IMR-90 (cell line): Measurements from ENCODE around the gene NKAIN2. TPM values are rescaled to one million over a fixed set of nuclear protein-coding genes. Genes with fewer than 3 reads are reported as not detected.

Source experiments
- ATAC-seq: fragments of 200-7000 bp; cut with Tn5 transposase; 2 replicates; pipeline ENCODE4 v1.9.1; 2020; ENCODE audit warnings: low read depth, mild to moderate bottlenecking, moderate library complexity
- BruUV-seq: library from RNA; stranded (reverse); fragments of 400-500 nt; replicated peaks from 2 replicates; lab custom pipeline; 2021; lab: Mats Ljungman, UMichigan
- CTCF ChIA-PET: fragments of 300-600 bp; formaldehyde crosslinking; extraction: SDS; loops from one replicate; lab custom pipeline; 2021; ENCODE audit warnings: antibody characterized with exemption; lab: Yijun Ruan, JAX
- POLR2A ChIA-PET: fragments of 300-600 bp; sonication (Branson Sonifier 250); formaldehyde crosslinking; loops from one replicate; lab custom pipeline; 2022; ENCODE audit warnings: antibody characterized with exemption; ENCODE audit not compliant: unreplicated experiment; lab: Charles Lee
- DNase-seq: peaks from one replicate; pipeline ENCODE4 v3.0.0; 2013
- H2AFZ ChIP-seq: replicated peaks from 2 replicates; pipeline ENCODE3; 2013; ENCODE audit warnings: low read length, mild to moderate bottlenecking; ENCODE audit not compliant: poor library complexity
- H2AK5ac ChIP-seq: 2 replicates; pipeline ENCODE4 v1.6.1; 2013; ENCODE audit warnings: low read depth, low read length, inconsistent platforms
- H2AK9ac ChIP-seq: replicated peaks from 2 replicates; pipeline ENCODE3; 2013; ENCODE audit warnings: mild to moderate bottlenecking, low read depth, low read length, moderate library complexity; ENCODE audit not compliant: poor library complexity
- H2BK120ac ChIP-seq: 2 replicates; pipeline ENCODE4 v1.6.1; 2013; ENCODE audit warnings: low read depth, low read length, inconsistent platforms
- H2BK15ac ChIP-seq: 3 replicates; pipeline ENCODE4 v1.6.1; 2013; ENCODE audit warnings: low read depth, low read length, inconsistent platforms
- H2BK20ac ChIP-seq: 2 replicates; pipeline ENCODE4 v1.6.1; 2013; ENCODE audit warnings: low read depth, mild to moderate bottlenecking, inconsistent platforms, low read length, moderate library complexity
- H2BK5ac ChIP-seq: 2 replicates; pipeline ENCODE4 v1.6.1; 2013; ENCODE audit warnings: mild to moderate bottlenecking, low read depth, low read length, inconsistent platforms; ENCODE audit not compliant: poor library complexity, severe bottlenecking
- H3K14ac ChIP-seq: replicated peaks from 2 replicates; pipeline ENCODE4 v1.6.1; 2013; ENCODE audit warnings: low read depth, low read length, inconsistent platforms
- H3K18ac ChIP-seq: 2 replicates; pipeline ENCODE4 v1.6.1; 2013; ENCODE audit warnings: low read depth, low read length, control low read depth
- H3K23ac ChIP-seq: 2 replicates; pipeline ENCODE4 v1.6.1; 2013; ENCODE audit warnings: low read depth, low read length, inconsistent platforms
- H3K27ac ChIP-seq: 2 replicates; pipeline ENCODE4 v1.5.1; 2013; ENCODE audit warnings: mild to moderate bottlenecking, control low read depth, low read length; ENCODE audit not compliant: insufficient read depth
- H3K27me3 ChIP-seq: 2 replicates; pipeline ENCODE4 v1.6.1; 2013; ENCODE audit warnings: low read length; ENCODE audit not compliant: control insufficient read depth, insufficient read depth
- H3K36me3 ChIP-seq: 2 replicates; pipeline ENCODE4 v1.6.1; 2013; ENCODE audit warnings: low read length, mixed read lengths; ENCODE audit not compliant: control insufficient read depth, insufficient read depth
- H3K4ac ChIP-seq: 2 replicates; pipeline ENCODE4 v1.6.1; 2013; ENCODE audit warnings: low read depth, low read length, inconsistent platforms
- H3K4me1 ChIP-seq: 2 replicates; pipeline ENCODE4 v1.6.1; 2013; ENCODE audit warnings: low read length, mixed read lengths; ENCODE audit not compliant: control insufficient read depth, insufficient read depth
- H3K4me2 ChIP-seq: 2 replicates; pipeline ENCODE4 v1.6.1; 2013; ENCODE audit warnings: low read depth, mild to moderate bottlenecking, control low read depth, low read length, moderate library complexity
- H3K4me3 ChIP-seq: 2 replicates; pipeline ENCODE4 v1.5.1; 2013; ENCODE audit warnings: low read depth, mild to moderate bottlenecking, control low read depth, low read length, moderate library complexity; ENCODE audit not compliant: insufficient read depth
- H3K56ac ChIP-seq: 2 replicates; pipeline ENCODE4 v1.6.1; 2013; ENCODE audit warnings: low read length, inconsistent platforms; ENCODE audit not compliant: insufficient read depth; ENCODE audit errors: extremely low read depth
- H3K79me1 ChIP-seq, 2 experiments: 2 replicates each; pipeline ENCODE4 v1.6.1; 2013; ENCODE audit warnings: low read length in 2 of 2, inconsistent platforms in 1 of 2, low read depth in 1 of 2
- H3K9ac ChIP-seq: 2 replicates; pipeline ENCODE4 v1.6.1; 2013; ENCODE audit warnings: low read depth, low read length, control low read depth
- H3K9me1 ChIP-seq: 2 replicates; pipeline ENCODE4 v1.6.1; 2013; ENCODE audit warnings: low read length, inconsistent platforms; ENCODE audit not compliant: insufficient read depth
- H3K9me3 ChIP-seq: 2 replicates; pipeline ENCODE4 v1.6.1; 2013; ENCODE audit warnings: low read length; ENCODE audit not compliant: control insufficient read depth, insufficient read depth
- H4K20me1 ChIP-seq: 2 replicates; pipeline ENCODE4 v1.6.1; 2013; ENCODE audit warnings: low read length, inconsistent platforms; ENCODE audit not compliant: insufficient read depth
- H4K5ac ChIP-seq: 2 replicates; pipeline ENCODE4 v1.6.1; 2013; ENCODE audit warnings: mild to moderate bottlenecking, low read depth, low read length, control low read depth
- H4K8ac ChIP-seq, 2 experiments: 2 replicates each; pipeline ENCODE4 v1.6.1; 2013; ENCODE audit warnings: low read depth in 2 of 2, low read length in 2 of 2, control low read depth in 1 of 2, inconsistent platforms in 1 of 2
- H4K91ac ChIP-seq: 2 replicates; pipeline ENCODE4 v1.6.1; 2013; ENCODE audit warnings: low read depth, low read length, inconsistent platforms; ENCODE audit not compliant: insufficient read depth
- BHLHE40 ChIP-seq: fragments of 150-350 bp; IDR thresholded peaks from 2 replicates; pipeline ENCODE4 v1.6.1; 2016; ENCODE audit warnings: mild to moderate bottlenecking, low read depth, low read length
- CEBPB ChIP-seq: IDR thresholded peaks from 2 replicates; pipeline ENCODE4 v1.6.1; 2012; ENCODE audit warnings: low read depth, low read length, improper control_type of control experiment
- CHD1 ChIP-seq: IDR thresholded peaks from 2 replicates; pipeline ENCODE4 v1.6.1; 2012; ENCODE audit warnings: low read depth, low read length, improper control_type of control experiment
- MAFK ChIP-seq: IDR thresholded peaks from 2 replicates; pipeline ENCODE4 v1.6.1; 2012; ENCODE audit warnings: low read depth, low read length, improper control_type of control experiment
- MAZ ChIP-seq: IDR thresholded peaks from 2 replicates; pipeline ENCODE4 v1.6.1; 2012; ENCODE audit warnings: low read depth, mild to moderate bottlenecking, low read length, improper control_type of control experiment, moderate library complexity, borderline replicate concordance
- MXI1 ChIP-seq: IDR thresholded peaks from 2 replicates; pipeline ENCODE4 v1.6.1; 2012; ENCODE audit warnings: low read depth, mild to moderate bottlenecking, low read length, moderate library complexity, borderline replicate concordance
- NFE2L2 ChIP-seq: fragments of 150-350 bp; IDR thresholded peaks from 2 replicates; pipeline ENCODE4 v1.6.1; 2016; ENCODE audit warnings: low read depth, mild to moderate bottlenecking, low read length
- RAD21 ChIP-seq: IDR thresholded peaks from 2 replicates; pipeline ENCODE4 v1.6.1; 2012; ENCODE audit warnings: low read length, improper control_type of control experiment
- RCOR1 ChIP-seq: IDR thresholded peaks from 2 replicates; pipeline ENCODE4 v1.6.1; 2012; ENCODE audit warnings: mild to moderate bottlenecking, low read length, improper control_type of control experiment; ENCODE audit not compliant: insufficient replicate concordance
- RFX5 ChIP-seq: IDR thresholded peaks from 2 replicates; pipeline ENCODE4 v1.8.0; 2012; ENCODE audit warnings: low read depth, mild to moderate bottlenecking, low read length, moderate library complexity
- SMC3 ChIP-seq: fragments of 150-350 bp; IDR thresholded peaks from 2 replicates; pipeline ENCODE4 v1.6.1; 2016; ENCODE audit warnings: low read depth, mild to moderate bottlenecking, antibody characterized with exemption, low read length, moderate library complexity
- WGBS, 2 experiments: methylation state at CpG; one replicate each; pipeline versions ENCODE4 v1.1.5 to v1.1.7; 2013; ENCODE audit warnings: missing lambda C conversion rate in 2 of 2; ENCODE audit not compliant: insufficient read length in 1 of 2; ENCODE audit errors: extremely low coverage in 2 of 2; 5-methylcytosine and 5-hydroxymethylcytosine counted together
- dilution Hi-C: fragments of 300-500 bp; cut with HindIII; formaldehyde crosslinking; loops from one replicate; pipeline ENCODE4 v1.14.3; 2018; ENCODE audit warnings: low sequenced_read_pairs; ENCODE audit not compliant: unreplicated experiment
- in situ Hi-C: fragments of 300-500 bp; cut with MboI; formaldehyde crosslinking; loops from 3 replicates; pipeline ENCODE4 v1.14.3; 2019; ENCODE audit warnings: low sequenced_read_pairs, inconsistent platforms, mixed read lengths
- intact Hi-C: fragments of 100-400 bp; cut with micrococcal nuclease; formaldehyde crosslinking; loops from 2 replicates; pipeline ENCODE4 v1.10.0; 2022
- polyA plus RNA-seq, 3 experiments: library from polyadenylated mRNA; depleted of rRNA; stranded (reverse); fragments of >200 nt; gene quantifications; 2 replicates each; pipeline ENCODE4 v1.2.3, GENCODE V29; 2012; ENCODE audit warnings: low replicate concordance in 1 of 3
- total RNA-seq: library from RNA; depleted of rRNA; stranded (reverse); fragments of >200 nt; gene quantifications from 2 replicates; pipeline ENCODE4 v1.2.3, GENCODE V29; 2012
- TF ChIP-seq, protein P1 (sequence below): fragments of 150-350 bp; IDR thresholded peaks from 2 replicates; pipeline ENCODE4 v1.6.1; 2016; ENCODE audit warnings: low read depth, mild to moderate bottlenecking, low read length, moderate library complexity, borderline replicate concordance
- TF ChIP-seq, protein P2 (sequence below): fragments of 150-350 bp; IDR thresholded peaks from 2 replicates; pipeline ENCODE4 v1.6.1; 2017; ENCODE audit warnings: mild to moderate bottlenecking, antibody characterized with exemption, low read length, low read depth
- TF ChIP-seq, protein P3 (sequence below): conservative IDR thresholded peaks from 2 replicates; pipeline ENCODE4 v1.5.1; 2012; ENCODE audit warnings: mild to moderate bottlenecking, low read depth, low read length, improper control_type of control experiment

Gene NKAIN2
- total and polyA plus RNA-seq, 2 of the 4 experiments (the other 2 are of a cell fraction), result not detected

DNA sequence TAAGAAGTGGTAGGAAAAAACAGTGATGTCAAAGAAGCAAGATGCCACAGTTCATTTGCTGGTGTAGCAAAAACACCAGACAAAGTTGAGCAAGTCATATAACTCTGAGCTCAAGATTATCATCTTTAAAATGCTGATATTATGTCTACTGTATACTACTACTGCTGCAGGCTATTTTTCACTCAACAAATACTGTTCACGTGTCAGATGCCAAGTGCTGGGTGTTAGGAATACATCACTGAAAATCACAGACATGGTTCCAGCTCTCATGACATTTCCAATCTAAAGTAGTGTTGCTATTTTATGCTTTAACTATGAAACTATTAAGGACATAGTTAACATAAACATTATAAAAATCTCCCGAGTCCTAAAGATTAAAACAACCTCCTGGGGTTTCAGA, 163.0 kb downstream of the NKAIN2 start:
- H2BK5ac ChIP-seq, result no peak overlapping the region
- no peak overlapping the region for H4K91ac ChIP-seq
- H3K27me3 ChIP-seq, result no peaks in the 10 kb centered on the region
- no peak overlapping the region for H2BK120ac ChIP-seq
- H3K56ac ChIP-seq, result no peak overlapping the region
- no peak overlapping the region for H2AK5ac ChIP-seq
- H3K14ac ChIP-seq, result no peak overlapping the region
- no peak for DNase-seq
- H3K4me1 ChIP-seq, result no peaks in the 10 kb centered on the region
- H3K9me1 ChIP-seq, result no peaks in the 10 kb centered on the region
- WGBS, 2 experiments, result no CpG with 5 or more reads among the region's 2 CpGs
- no peaks in the 10 kb centered on the region for H3K79me1 ChIP-seq
- H3K18ac ChIP-seq, result no peak overlapping the region
- no peak overlapping the region for H3K4me2 ChIP-seq
- CTCF ChIA-PET, result no interaction called here
- no peak overlapping the region for H3K23ac ChIP-seq
- POLR2A ChIA-PET, result no interaction called here
- intact Hi-C loops (loop anchor here (1.0 kb wide), 2 partner anchors 164 to 550 kb away; no protein-coding TSS in a partner anchor), in situ Hi-C loops (loop anchor here (10.0 kb wide), 1 partner anchor 162 kb away; the partner anchor contains the start of gene NKAIN2), dilution Hi-C loops (no loop called here)
- no peak overlapping the region for H3K4me3 ChIP-seq
- no peak overlapping the region for H2BK15ac ChIP-seq
- no peaks in the 10 kb centered on the region for H3K9me3 ChIP-seq
- no peak for ATAC-seq
- TF ChIP-seq CHD1 (no peak), SMC3 (no peak), MAZ (no peak), NFE2L2 (no peak), BHLHE40 (no peak), MAFK (no peak), MXI1 (no peak), CEBPB (no peak), RAD21 (no peak), RFX5 (no peak), RCOR1 (no peak)
- TF ChIP-seq, protein P1, sequence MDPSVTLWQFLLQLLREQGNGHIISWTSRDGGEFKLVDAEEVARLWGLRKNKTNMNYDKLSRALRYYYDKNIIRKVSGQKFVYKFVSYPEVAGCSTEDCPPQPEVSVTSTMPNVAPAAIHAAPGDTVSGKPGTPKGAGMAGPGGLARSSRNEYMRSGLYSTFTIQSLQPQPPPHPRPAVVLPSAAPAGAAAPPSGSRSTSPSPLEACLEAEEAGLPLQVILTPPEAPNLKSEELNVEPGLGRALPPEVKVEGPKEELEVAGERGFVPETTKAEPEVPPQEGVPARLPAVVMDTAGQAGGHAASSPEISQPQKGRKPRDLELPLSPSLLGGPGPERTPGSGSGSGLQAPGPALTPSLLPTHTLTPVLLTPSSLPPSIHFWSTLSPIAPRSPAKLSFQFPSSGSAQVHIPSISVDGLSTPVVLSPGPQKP, result no peak
- TF ChIP-seq, protein P2, sequence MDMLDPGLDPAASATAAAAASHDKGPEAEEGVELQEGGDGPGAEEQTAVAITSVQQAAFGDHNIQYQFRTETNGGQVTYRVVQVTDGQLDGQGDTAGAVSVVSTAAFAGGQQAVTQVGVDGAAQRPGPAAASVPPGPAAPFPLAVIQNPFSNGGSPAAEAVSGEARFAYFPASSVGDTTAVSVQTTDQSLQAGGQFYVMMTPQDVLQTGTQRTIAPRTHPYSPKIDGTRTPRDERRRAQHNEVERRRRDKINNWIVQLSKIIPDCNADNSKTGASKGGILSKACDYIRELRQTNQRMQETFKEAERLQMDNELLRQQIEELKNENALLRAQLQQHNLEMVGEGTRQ, result no peak
- TF ChIP-seq, protein P3, sequence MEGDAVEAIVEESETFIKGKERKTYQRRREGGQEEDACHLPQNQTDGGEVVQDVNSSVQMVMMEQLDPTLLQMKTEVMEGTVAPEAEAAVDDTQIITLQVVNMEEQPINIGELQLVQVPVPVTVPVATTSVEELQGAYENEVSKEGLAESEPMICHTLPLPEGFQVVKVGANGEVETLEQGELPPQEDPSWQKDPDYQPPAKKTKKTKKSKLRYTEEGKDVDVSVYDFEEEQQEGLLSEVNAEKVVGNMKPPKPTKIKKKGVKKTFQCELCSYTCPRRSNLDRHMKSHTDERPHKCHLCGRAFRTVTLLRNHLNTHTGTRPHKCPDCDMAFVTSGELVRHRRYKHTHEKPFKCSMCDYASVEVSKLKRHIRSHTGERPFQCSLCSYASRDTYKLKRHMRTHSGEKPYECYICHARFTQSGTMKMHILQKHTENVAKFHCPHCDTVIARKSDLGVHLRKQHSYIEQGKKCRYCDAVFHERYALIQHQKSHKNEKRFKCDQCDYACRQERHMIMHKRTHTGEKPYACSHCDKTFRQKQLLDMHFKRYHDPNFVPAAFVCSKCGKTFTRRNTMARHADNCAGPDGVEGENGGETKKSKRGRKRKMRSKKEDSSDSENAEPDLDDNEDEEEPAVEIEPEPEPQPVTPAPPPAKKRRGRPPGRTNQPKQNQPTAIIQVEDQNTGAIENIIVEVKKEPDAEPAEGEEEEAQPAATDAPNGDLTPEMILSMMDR, result no peak
- no peak overlapping the region for H2AFZ ChIP-seq
- no TSS peak for BruUV-seq
- no peak overlapping the region for H4K5ac ChIP-seq
- no peak overlapping the region for H3K9ac ChIP-seq
- H4K20me1 ChIP-seq, result no peaks in the 10 kb centered on the region
- no peak overlapping the region for H2AK9ac ChIP-seq
- H3K27ac ChIP-seq, result no peak overlapping the region
- H4K8ac ChIP-seq, result no peak overlapping the region
- H3K36me3 ChIP-seq, result no peaks in the 10 kb centered on the region
- H3K4ac ChIP-seq, result no peak overlapping the region
- H2BK20ac ChIP-seq, result no peak overlapping the region
